Measurements from ENCODE around the gene IFNA10. TPM values are rescaled to one million over a fixed set of nuclear protein-coding genes. Genes with fewer than 3 reads are reported as not detected.
"Not testable (repeated sequence)": the region's sequence is repeated elsewhere in the genome, so short reads cannot be mapped to it uniquely, and the experiment has no call there.

IFNA10 gene
- total RNA-seq, 1 donor from 2014 or later: not detected

DNA sequence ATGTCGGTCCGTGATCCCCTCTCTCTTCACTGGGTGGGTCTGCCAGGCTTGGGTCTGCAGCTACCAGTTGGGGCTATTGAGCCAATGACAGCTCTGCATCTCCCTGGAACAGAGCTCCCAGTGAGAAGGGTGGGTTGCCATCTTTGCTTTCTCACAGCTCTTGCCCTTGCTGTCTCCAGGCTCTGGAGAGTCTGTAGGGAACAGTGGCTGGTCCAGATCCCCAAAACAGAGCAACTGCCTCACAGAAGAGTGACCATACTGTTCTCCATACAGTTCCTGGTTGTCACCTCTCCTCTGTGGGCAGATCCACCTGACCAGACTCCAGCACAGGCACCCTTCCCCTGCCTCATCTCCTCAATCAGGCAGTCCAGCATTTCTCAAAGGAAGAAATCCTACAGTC lies 26.3 kb upstream of the IFNA10 start:
- H3K27ac Mint-ChIP-seq (ENCODE audit: unreplicated experiment): no peak overlapping the region
- no peak overlapping the region for H3K4me3 Mint-ChIP-seq (ENCODE audit: unreplicated experiment)
- H3K4me1 Mint-ChIP-seq (ENCODE audit: unreplicated experiment): no peaks in the 10 kb centered on the region
- H3K36me3 Mint-ChIP-seq (ENCODE audit: low read depth, unreplicated experiment): peaks cover 4% of the 10 kb centered on the region
- no peaks in the 10 kb centered on the region for H3K9me3 Mint-ChIP-seq (ENCODE audit: unreplicated experiment)
- TF ChIP-seq CTCF (IDR thresholded peaks at IDR 0.05; ENCODE audit: unreplicated experiment): no peak
- H3K27me3 Mint-ChIP-seq (ENCODE audit: unreplicated experiment): peaks cover 3% of the 10 kb centered on the region
- no peak for DNase-seq (ENCODE audit: low spot score)

DNA sequence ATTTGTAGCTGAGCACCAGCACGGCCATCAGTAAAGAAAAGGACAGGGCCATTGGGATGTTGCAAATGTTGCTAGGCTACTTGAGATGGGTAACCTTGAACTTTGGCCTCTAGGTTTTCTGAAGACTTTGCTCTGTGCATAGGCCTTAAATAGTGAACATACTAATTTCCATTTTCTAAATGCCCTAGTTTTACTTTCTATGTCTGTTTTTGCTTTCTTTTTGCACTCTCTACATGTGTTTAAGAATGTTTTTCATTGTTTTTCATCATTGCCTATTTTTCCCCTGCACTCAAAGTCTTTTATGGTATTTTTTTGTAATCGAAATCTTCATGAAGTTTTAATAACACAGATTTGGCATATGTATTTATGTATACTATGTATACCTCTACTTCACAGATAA lies 21.2 kb upstream of the IFNA10 start, which contains the start of gene IFNA17:
TSS of gene IFNA17 (minus strand) at position 101 of the 400 bp plus-strand sequence. CDS start at position 52, 49 bp downstream.
- H3K4me1 Mint-ChIP-seq (ENCODE audit: unreplicated experiment): no peaks in the 10 kb centered on the region
- H3K27me3 Mint-ChIP-seq (ENCODE audit: unreplicated experiment): no peaks in the 10 kb centered on the region
- no peak for TF ChIP-seq CTCF (IDR thresholded peaks at IDR 0.05; ENCODE audit: unreplicated experiment)
- H3K4me3 Mint-ChIP-seq (ENCODE audit: unreplicated experiment): no peak within 1 kb of the TSS
- no peak within 1 kb of the TSS for H3K27ac Mint-ChIP-seq (ENCODE audit: unreplicated experiment)
- peaks cover 4% of the 10 kb centered on the region for H3K36me3 Mint-ChIP-seq (ENCODE audit: low read depth, unreplicated experiment)
- no peak for DNase-seq (ENCODE audit: low spot score)
- no peaks in the 10 kb centered on the region for H3K9me3 Mint-ChIP-seq (ENCODE audit: unreplicated experiment)

DNA sequence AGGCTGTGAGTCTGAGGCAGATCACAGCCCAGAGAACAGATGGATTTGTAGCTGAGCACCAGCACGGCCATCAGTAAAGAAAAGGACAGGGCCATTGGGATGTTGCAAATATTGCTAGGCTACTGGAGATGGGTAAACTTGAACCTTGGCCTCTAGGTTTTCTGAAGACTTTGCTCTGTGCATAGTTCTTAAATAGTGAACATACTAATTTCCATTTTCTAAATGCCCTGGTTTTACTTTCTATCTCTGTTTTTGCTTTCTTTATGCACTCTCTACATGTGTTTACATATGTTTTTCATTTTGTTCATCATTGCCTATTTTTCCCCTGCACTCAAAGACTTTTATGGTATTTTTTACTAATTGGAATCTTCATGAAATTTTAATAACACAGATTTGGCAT lies 10.3 kb upstream of the IFNA10 start, which contains the start of gene IFNA16:
TSS of gene IFNA16 (minus strand) at position 101 of the 400 bp plus-strand sequence. CDS start at position 95, 6 bp downstream.
- H3K27me3 Mint-ChIP-seq (ENCODE audit: unreplicated experiment); H3K9me3 Mint-ChIP-seq (ENCODE audit: unreplicated experiment); H3K4me1 Mint-ChIP-seq (ENCODE audit: unreplicated experiment); H3K36me3 Mint-ChIP-seq (ENCODE audit: low read depth, unreplicated experiment); DNase-seq (ENCODE audit: low spot score); H3K4me3 Mint-ChIP-seq (ENCODE audit: unreplicated experiment); H3K27ac Mint-ChIP-seq (ENCODE audit: unreplicated experiment): not testable (repeated sequence)

DNA sequence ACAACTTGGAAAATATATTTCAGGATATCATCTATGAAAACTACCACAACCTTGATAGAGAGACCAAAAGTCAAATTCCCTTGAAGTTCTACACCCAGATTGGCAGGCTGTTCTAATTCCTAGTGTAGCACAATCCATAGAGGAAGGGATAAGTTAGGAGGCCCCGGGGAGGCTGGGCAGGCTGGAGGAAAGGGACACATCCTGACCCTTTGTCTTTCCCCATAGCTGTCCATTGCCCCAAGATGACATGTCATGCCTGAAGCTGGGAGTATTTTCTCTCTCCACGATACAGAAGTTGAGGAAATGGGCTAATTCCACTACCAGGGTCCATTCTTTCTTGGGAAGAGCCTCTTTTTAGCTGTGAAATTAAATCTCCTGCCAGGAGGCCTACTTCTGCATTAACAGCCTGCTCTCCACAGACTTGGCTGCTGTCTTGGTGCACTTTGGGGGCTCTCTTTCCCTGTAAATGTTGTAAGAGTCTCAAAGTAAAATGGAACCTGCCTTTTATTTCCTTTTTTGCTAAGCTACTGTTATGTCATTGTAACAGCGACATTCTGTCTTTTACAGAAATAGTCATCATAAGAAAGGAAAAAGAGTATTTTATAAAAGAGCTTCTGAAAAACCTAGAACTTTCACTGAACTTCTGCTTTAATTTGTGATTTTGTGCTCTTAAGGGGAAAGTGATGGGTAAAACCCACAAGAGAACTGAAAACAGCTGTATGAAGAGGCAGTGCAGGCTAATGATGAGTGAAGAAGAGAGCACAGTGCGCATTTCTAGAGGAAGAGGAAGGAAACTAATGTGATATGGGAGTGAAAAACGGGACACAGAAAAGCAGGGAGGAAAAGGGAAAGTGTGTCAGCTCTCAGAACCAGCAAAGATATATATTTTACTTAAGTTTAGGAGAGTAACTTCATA lies 6.7 kb upstream of the IFNA10 start:
- H3K4me1 Mint-ChIP-seq (ENCODE audit: unreplicated experiment); H3K36me3 Mint-ChIP-seq (ENCODE audit: low read depth, unreplicated experiment); H3K4me3 Mint-ChIP-seq (ENCODE audit: unreplicated experiment); H3K9me3 Mint-ChIP-seq (ENCODE audit: unreplicated experiment); H3K27me3 Mint-ChIP-seq (ENCODE audit: unreplicated experiment); H3K27ac Mint-ChIP-seq (ENCODE audit: unreplicated experiment); DNase-seq (ENCODE audit: low spot score): not testable (repeated sequence)

GRCh38 chr9:21212160-21212559 lies 5.2 kb upstream of the IFNA10 start:
- H3K4me3 Mint-ChIP-seq (ENCODE audit: unreplicated experiment); H3K27me3 Mint-ChIP-seq (ENCODE audit: unreplicated experiment); H3K4me1 Mint-ChIP-seq (ENCODE audit: unreplicated experiment); H3K9me3 Mint-ChIP-seq (ENCODE audit: unreplicated experiment); H3K27ac Mint-ChIP-seq (ENCODE audit: unreplicated experiment); DNase-seq (ENCODE audit: low spot score); H3K36me3 Mint-ChIP-seq (ENCODE audit: low read depth, unreplicated experiment): not testable (repeated sequence)

DNA sequence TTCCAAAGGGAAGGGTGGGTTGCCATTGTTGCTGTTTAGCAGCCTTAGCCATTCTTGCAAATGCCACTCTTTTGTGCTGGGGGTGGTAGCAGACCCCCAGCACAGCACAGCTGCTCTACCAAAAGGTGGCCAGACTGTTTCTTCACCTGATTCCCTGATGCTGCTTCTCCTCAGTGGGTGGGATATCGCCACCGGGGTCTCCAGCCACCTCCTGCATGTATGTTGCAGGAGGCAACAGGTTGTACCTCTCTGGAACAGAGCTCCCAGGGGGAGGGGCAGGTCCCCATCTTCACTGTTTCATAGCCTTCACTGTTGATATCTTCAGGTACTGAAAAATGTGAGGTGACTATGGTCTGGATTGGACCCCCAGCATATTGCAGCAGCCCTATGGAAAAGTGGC lies 3.8 kb upstream of the IFNA10 start:
- not testable (repeated sequence) for H3K27me3 Mint-ChIP-seq (ENCODE audit: unreplicated experiment); H3K27ac Mint-ChIP-seq (ENCODE audit: unreplicated experiment); H3K9me3 Mint-ChIP-seq (ENCODE audit: unreplicated experiment); H3K36me3 Mint-ChIP-seq (ENCODE audit: low read depth, unreplicated experiment); H3K4me1 Mint-ChIP-seq (ENCODE audit: unreplicated experiment); DNase-seq (ENCODE audit: low spot score); H3K4me3 Mint-ChIP-seq (ENCODE audit: unreplicated experiment)

GRCh38 chr9:21210311-21210710 lies 3.4 kb upstream of the IFNA10 start:
- Mint-ChIP-seq H3K9me3 (ENCODE audit: unreplicated experiment) (no peaks in the 10 kb centered on the region), H3K27ac (ENCODE audit: unreplicated experiment) (no peak overlapping the region), H3K36me3 (ENCODE audit: low read depth, unreplicated experiment) (no peaks in the 10 kb centered on the region), H3K4me3 (ENCODE audit: unreplicated experiment) (no peak overlapping the region), H3K4me1 (ENCODE audit: unreplicated experiment) (no peaks in the 10 kb centered on the region), H3K27me3 (ENCODE audit: unreplicated experiment) (peaks cover 4% of the 10 kb centered on the region)
- no peak for TF ChIP-seq CTCF (IDR thresholded peaks at IDR 0.05; ENCODE audit: unreplicated experiment)
- DNase-seq (ENCODE audit: low spot score): no peak

Data from endothelial cell (in vitro differentiated cells).